Measurements from ENCODE around the gene PKHD1. TPM values are rescaled to one million over a fixed set of nuclear protein-coding genes. Genes with fewer than 3 reads are reported as not detected.

Gene PKHD1
- total and polyA plus RNA-seq, 2 of the 8 experiments (the other 6 are each of a cell fraction or from before 2014, with no cell fraction given), result 0.06 to 0.09 TPM

- FAIRE-seq, result no peak
- H3K14ac ChIP-seq (ENCODE audit: insufficient read length), result no peak overlapping the region
- H4K5ac ChIP-seq (ENCODE audit: insufficient read length, low read depth, low read length), result no peak overlapping the region
- peaks cover 0 to 3% of the 10 kb centered on the region in 2 experiments; a peak in 2 of 4 replicates for H3K9me3 ChIP-seq (ENCODE audit: insufficient read depth in 2 of 2, low read depth in 1 of 2, low read length in 1 of 2)
- no peaks in the 10 kb centered on the region for H4K20me1 ChIP-seq (replicated peaks in 1 of 2; ENCODE audit: control insufficient read depth in 1 of 2, insufficient read depth in 2 of 2, low read length in 2 of 2)
- no peak overlapping the region for H2BK20ac ChIP-seq (ENCODE audit: low read length)
- peak in 1 of 2 experiments; percentile 48 for DNase-seq (ENCODE audit: low read depth in 1 of 2, low spot score in 2 of 2)
- H3K4me2 ChIP-seq (ENCODE audit: insufficient read depth in 1 of 2, low read depth in 2 of 2, low read length in 2 of 2), result no peak overlapping the region
- H4K8ac ChIP-seq (ENCODE audit: extremely low read depth, insufficient read depth, low read length), result peak overlapping the region; percentile 71; the same call in 1 of the 2 replicates
- H3K36me3 ChIP-seq (ENCODE audit: control insufficient read depth in 2 of 4, insufficient read depth in 4 of 4, low read length in 3 of 4), result no peaks in the 10 kb centered on the region
- peak overlapping the region; percentile 50; the same call in 1 of the 2 replicates for H2BK12ac ChIP-seq (ENCODE audit: low read depth, low read length)
- no peak overlapping the region for H2BK15ac ChIP-seq (ENCODE audit: low read length)
- ChIA-PET POLR2A (ENCODE audit: partially characterized antibody) (no interaction called here), CTCF (ENCODE audit: partially characterized antibody) (interaction anchor here (0.6 to 2.4 kb wide), 21 partner anchors 10 to 345 kb away, joined by 3 to 27 read pairs (median 4); no protein-coding TSS in a partner anchor)
- peaks cover 2 to 4% (median 3%) of the 10 kb centered on the region in 4 experiments; a peak in 2 of 7 replicates for H3K4me1 ChIP-seq (replicated peaks in 1 of 4; ENCODE audit: control insufficient read depth in 3 of 4, insufficient read depth in 4 of 4, low read length in 3 of 4)
- peak overlapping the region; percentile 86 for H2AFZ ChIP-seq (ENCODE audit: low read length)
- H3K79me1 ChIP-seq (ENCODE audit: low read depth, low read length), result no peaks in the 10 kb centered on the region
- no peak for TF ChIP-seq CTCF (IDR thresholded peaks at IDR 0.05; ENCODE audit: control extremely low read depth in 1 of 3, insufficient read depth in 1 of 3, low read depth in 1 of 3, low read length in 3 of 3)
- no peak for TF ChIP-seq BACH1 (IDR thresholded peaks at IDR 0.05; ENCODE audit: low read length)
- TF ChIP-seq NRF1 (IDR thresholded peaks at IDR 0.05; ENCODE audit: low read depth, low read length), result no peak
- TF ChIP-seq TAF7 (optimal IDR thresholded peaks at IDR 0.05; ENCODE audit: borderline replicate concordance, low read depth, low read length), result no peak
- no peak for TF ChIP-seq HDAC2 (IDR thresholded peaks at IDR 0.05; ENCODE audit: borderline replicate concordance in 1 of 2, low read depth in 2 of 2, low read length in 2 of 2)
- TF ChIP-seq MAFK (IDR thresholded peaks at IDR 0.05; ENCODE audit: low read depth, low read length), result no peak
- no peak for TF ChIP-seq EGR1 (IDR thresholded peaks at IDR 0.05; ENCODE audit: borderline replicate concordance, low read depth, low read length)
- no peak for TF ChIP-seq EP300 (IDR thresholded peaks at IDR 0.05; ENCODE audit: borderline replicate concordance in 1 of 2, low read depth in 2 of 2, low read length in 2 of 2)
- no peak for TF ChIP-seq JUND (IDR thresholded peaks at IDR 0.05; ENCODE audit: low read length)
- TF ChIP-seq TCF12 (IDR thresholded peaks at IDR 0.05; ENCODE audit: low read depth, low read length), result no peak
- H4K91ac ChIP-seq (replicated peaks; ENCODE audit: insufficient read length, low read length), result no peak overlapping the region
- WGBS, 2 experiments (ENCODE audit: extremely low coverage in 1 of 2, insufficient coverage in 1 of 2, insufficient read length in 1 of 2, insufficient replicate concordance in 2 of 2, low coverage in 1 of 2, low lambda C conversion rate in 2 of 2, missing lambda C conversion rate in 1 of 2), result 86% methylated on average over 13 of the region's 16 CpGs; no CpG with 5 or more reads in 1 of the 2 experiments
- H2BK120ac ChIP-seq (replicated peaks; ENCODE audit: low read depth, low read length), result no peak overlapping the region
- H3K23ac ChIP-seq (ENCODE audit: insufficient read length), result no peak overlapping the region
- no peaks in the 10 kb centered on the region for H3K23me2 ChIP-seq (ENCODE audit: low read depth, low read length)
- H3K56ac ChIP-seq (replicated peaks; ENCODE audit: insufficient read length, low read depth, low read length), result no peak overlapping the region
- no peak overlapping the region for H2BK5ac ChIP-seq (ENCODE audit: low read depth, low read length)
- no peaks in the 10 kb centered on the region for H3K79me2 ChIP-seq (ENCODE audit: control insufficient read depth in 1 of 2, insufficient read depth in 2 of 2, low read length in 2 of 2)
- no peak overlapping the region; a peak in 1 of 7 replicates for H3K9ac ChIP-seq (replicated peaks in 1 of 4; ENCODE audit: extremely low read depth in 1 of 4, low read depth in 3 of 4, low read length in 3 of 4)
- no peak overlapping the region for H2AK5ac ChIP-seq (ENCODE audit: low read depth, low read length)
- no peak overlapping the region; the same call in 1 of the 2 replicates for H3K18ac ChIP-seq (ENCODE audit: extremely low read depth, low read length)
- H3K4me3 ChIP-seq (ENCODE audit: extremely low read depth in 1 of 4, insufficient read depth in 2 of 4, low read depth in 3 of 4, low read length in 4 of 4), result no peak overlapping the region
- H3K4ac ChIP-seq (replicated peaks; ENCODE audit: insufficient read length, low read depth, low read length), result no peak overlapping the region
- no peaks in the 10 kb centered on the region for H3K27me3 ChIP-seq (replicated peaks in 1 of 4; ENCODE audit: control insufficient read depth in 3 of 4, extremely low read depth in 1 of 4, insufficient read depth in 3 of 4, low read length in 3 of 4)
- H3K27ac ChIP-seq (ENCODE audit: low read depth, low read length), result no peak overlapping the region
Observed at GRCh38 chr6:51854876-51855275, 232.5 kb downstream of the PKHD1 start.

Measured in H1 (cell line).